ENCODE measurements around the gene IGBP1.

The IGBP1 gene

DNA sequence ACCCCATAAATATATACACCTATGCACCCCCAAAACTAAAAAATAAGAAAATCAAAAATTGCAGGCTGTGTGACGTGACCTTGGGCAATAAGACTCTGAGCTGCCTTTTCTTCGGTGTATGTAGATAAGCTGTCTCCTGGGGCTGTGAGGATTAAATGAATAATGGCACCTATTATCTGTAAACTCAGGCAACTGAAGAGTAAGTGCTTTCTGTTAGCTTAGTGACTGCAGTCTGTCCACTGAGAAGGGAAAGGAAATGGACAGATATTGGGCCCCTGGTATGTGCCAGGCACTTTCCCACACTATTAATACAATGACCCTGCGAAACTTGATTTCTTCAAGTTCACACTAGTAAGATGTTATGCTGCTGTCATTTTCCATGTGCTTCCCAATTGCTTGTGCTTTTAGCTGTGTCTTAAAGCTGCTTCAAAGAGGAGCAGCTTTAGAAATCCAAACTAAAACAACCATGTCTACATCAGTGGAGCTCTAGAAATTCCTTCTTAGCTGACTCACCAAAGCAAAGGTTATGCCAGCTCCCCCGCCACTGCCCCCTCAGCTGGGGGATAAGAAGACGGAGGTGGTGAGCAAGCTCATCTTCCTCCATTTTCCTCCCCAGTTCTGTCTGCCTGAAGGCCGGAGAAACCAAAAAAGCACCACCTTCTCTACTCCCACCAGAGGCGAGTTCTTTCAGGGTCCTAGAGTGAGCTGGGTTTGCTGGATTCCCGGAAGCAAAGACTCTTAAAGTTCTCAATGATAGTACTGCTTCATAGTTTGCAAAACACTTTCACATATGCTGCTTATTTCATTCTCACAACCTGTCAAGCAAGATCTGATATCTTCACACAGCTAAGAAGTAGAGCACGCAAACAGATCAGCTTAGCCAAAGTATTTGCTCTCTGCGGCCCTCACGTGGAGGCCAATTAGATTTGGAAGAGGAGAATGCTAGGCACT lies 35.3 kb downstream of the IGBP1 start:
- Histone ChIP-seq H3K27me3 (ENCODE audit: insufficient read depth, low read length, poor library complexity) (no peaks in the 10 kb centered on the region), H3K79me2 (ENCODE audit: insufficient read depth, low read length) (no peaks in the 10 kb centered on the region), H3K4me3 (ENCODE audit: low read depth in 1 of 2, low read length in 2 of 2) (no peak overlapping the region), H3K9ac (ENCODE audit: low read depth, low read length) (no peak overlapping the region), H2AFZ (ENCODE audit: low read depth, low read length) (no peak overlapping the region), H4K20me1 (ENCODE audit: insufficient read depth, low read length) (no peaks in the 10 kb centered on the region), H3K36me3 (ENCODE audit: insufficient read depth, low read length) (peaks cover 15% of the 10 kb centered on the region), H3K27ac (ENCODE audit: low read length) (no peak overlapping the region), H3K4me2 (ENCODE audit: insufficient read depth, low read length) (no peak overlapping the region), H3K4me1 (ENCODE audit: insufficient read depth, low read length) (no peaks in the 10 kb centered on the region), H3K9me3 (ENCODE audit: insufficient read depth, low read length, severe bottlenecking) (no peaks in the 10 kb centered on the region)
- DNase-seq (no peak), ATAC-seq (ENCODE audit: insufficient read depth, low read depth) (no peak)
- no peak for TF ChIP-seq EZH2 (IDR thresholded peaks at IDR 0.05; ENCODE audit: borderline replicate concordance, low read depth, low read length, severe bottlenecking)
- TF ChIP-seq, protein P1, sequence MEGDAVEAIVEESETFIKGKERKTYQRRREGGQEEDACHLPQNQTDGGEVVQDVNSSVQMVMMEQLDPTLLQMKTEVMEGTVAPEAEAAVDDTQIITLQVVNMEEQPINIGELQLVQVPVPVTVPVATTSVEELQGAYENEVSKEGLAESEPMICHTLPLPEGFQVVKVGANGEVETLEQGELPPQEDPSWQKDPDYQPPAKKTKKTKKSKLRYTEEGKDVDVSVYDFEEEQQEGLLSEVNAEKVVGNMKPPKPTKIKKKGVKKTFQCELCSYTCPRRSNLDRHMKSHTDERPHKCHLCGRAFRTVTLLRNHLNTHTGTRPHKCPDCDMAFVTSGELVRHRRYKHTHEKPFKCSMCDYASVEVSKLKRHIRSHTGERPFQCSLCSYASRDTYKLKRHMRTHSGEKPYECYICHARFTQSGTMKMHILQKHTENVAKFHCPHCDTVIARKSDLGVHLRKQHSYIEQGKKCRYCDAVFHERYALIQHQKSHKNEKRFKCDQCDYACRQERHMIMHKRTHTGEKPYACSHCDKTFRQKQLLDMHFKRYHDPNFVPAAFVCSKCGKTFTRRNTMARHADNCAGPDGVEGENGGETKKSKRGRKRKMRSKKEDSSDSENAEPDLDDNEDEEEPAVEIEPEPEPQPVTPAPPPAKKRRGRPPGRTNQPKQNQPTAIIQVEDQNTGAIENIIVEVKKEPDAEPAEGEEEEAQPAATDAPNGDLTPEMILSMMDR (IDR thresholded peaks at IDR 0.05; ENCODE audit: borderline replicate concordance, extremely low read depth, low read length, poor library complexity, severe bottlenecking): no peak

DNA sequence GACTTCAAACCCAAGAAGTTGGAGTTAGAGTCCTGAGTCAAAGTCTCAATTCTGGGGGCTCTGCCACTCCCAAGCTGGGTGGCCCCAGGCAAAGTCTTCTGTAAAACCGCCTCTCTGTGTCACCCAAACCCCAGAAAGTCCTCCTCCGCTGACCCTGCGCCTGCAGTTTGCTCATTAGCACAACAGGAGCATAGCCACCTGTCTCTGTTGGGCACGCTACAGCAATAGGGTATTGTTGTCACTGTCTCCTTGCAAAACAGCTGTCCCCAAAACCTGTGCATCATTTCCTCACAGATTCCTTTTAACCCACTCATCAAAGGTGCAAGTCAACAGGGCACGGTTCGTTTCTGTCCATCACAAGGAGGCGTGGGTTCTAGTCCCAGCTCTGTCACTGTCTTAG lies 36.0 kb downstream of the IGBP1 start:
- no peaks in the 10 kb centered on the region for H3K4me1 ChIP-seq (ENCODE audit: insufficient read depth, low read length)
- H3K27me3 ChIP-seq (ENCODE audit: insufficient read depth, low read length, poor library complexity): no peaks in the 10 kb centered on the region
- TF ChIP-seq, protein P1 (IDR thresholded peaks at IDR 0.05; ENCODE audit: borderline replicate concordance, extremely low read depth, low read length, poor library complexity, severe bottlenecking): no peak
- no peak for TF ChIP-seq EZH2 (IDR thresholded peaks at IDR 0.05; ENCODE audit: borderline replicate concordance, low read depth, low read length, severe bottlenecking)

DNA sequence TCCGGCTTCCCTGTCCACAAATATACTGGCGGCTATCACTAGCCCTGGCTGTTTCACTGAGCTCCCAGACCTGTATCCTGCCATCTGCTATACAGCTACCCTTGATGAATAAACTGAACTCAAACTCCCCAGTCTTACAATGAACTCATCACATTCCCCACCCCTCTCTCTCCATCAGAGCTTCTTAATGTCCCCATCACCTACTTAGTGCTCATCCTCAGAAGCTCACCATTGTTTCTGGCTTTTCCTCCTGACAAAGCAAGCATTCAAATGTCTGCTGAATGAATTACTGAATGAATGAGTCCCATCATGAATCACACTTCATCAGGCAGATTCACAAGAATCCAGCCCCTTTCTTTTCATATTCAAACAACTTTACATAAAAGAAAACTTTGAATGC lies 38.4 kb downstream of the IGBP1 start:
- no peak overlapping the region for H3K4me3 ChIP-seq (ENCODE audit: low read depth in 1 of 2, low read length in 2 of 2)
- H3K4me1 ChIP-seq (ENCODE audit: insufficient read depth, low read length): no peaks in the 10 kb centered on the region
- peaks cover 4% of the 10 kb centered on the region; the same call in 1 of the 2 replicates for H3K36me3 ChIP-seq (ENCODE audit: insufficient read depth, low read length)
- TF ChIP-seq, protein P1 (IDR thresholded peaks at IDR 0.05; ENCODE audit: borderline replicate concordance, extremely low read depth, low read length, poor library complexity, severe bottlenecking): no peak
- TF ChIP-seq EZH2 (IDR thresholded peaks at IDR 0.05; ENCODE audit: borderline replicate concordance, low read depth, low read length, severe bottlenecking): no peak
- H3K79me2 ChIP-seq (ENCODE audit: insufficient read depth, low read length): no peaks in the 10 kb centered on the region
- H2AFZ ChIP-seq (ENCODE audit: low read depth, low read length): no peak overlapping the region
- no peaks in the 10 kb centered on the region for H3K9me3 ChIP-seq (ENCODE audit: insufficient read depth, low read length, severe bottlenecking)
- no peak overlapping the region for H3K9ac ChIP-seq (ENCODE audit: low read depth, low read length)
- H3K4me2 ChIP-seq (ENCODE audit: insufficient read depth, low read length): no peak overlapping the region
- no peaks in the 10 kb centered on the region for H3K27me3 ChIP-seq (ENCODE audit: insufficient read depth, low read length, poor library complexity)
- DNase-seq (no peak), ATAC-seq (ENCODE audit: insufficient read depth, low read depth) (no peak)
- H4K20me1 ChIP-seq (ENCODE audit: insufficient read depth, low read length): no peaks in the 10 kb centered on the region
- no peak overlapping the region for H3K27ac ChIP-seq (ENCODE audit: low read length)

More for the DNA sequence above, 36.0 kb downstream of the IGBP1 start:
- H2AFZ ChIP-seq (ENCODE audit: low read depth, low read length): no peak overlapping the region
- no peaks in the 10 kb centered on the region for H4K20me1 ChIP-seq (ENCODE audit: insufficient read depth, low read length)
- no peak overlapping the region for H3K27ac ChIP-seq (ENCODE audit: low read length)
- no peak for ATAC-seq (ENCODE audit: insufficient read depth, low read depth)
- peaks cover 15% of the 10 kb centered on the region for H3K36me3 ChIP-seq (ENCODE audit: insufficient read depth, low read length)
- no peak for DNase-seq
- H3K4me3 ChIP-seq (ENCODE audit: low read depth in 1 of 2, low read length in 2 of 2): no peak overlapping the region
- no peaks in the 10 kb centered on the region for H3K9me3 ChIP-seq (ENCODE audit: insufficient read depth, low read length, severe bottlenecking)
- no peaks in the 10 kb centered on the region for H3K79me2 ChIP-seq (ENCODE audit: insufficient read depth, low read length)
- H3K9ac ChIP-seq (ENCODE audit: low read depth, low read length): no peak overlapping the region
- no peak overlapping the region for H3K4me2 ChIP-seq (ENCODE audit: insufficient read depth, low read length)

All from DND-41 (cell line).